HG02642 (cell line): ENCODE measurements around the gene LCE5A.
"Not testable (repeated sequence)": the region's sequence is repeated elsewhere in the genome, so short reads cannot be mapped to it uniquely, and the experiment has no call there.

Experiments
- ATAC-seq: cut with Tn5 transposase; IDR thresholded peaks from one replicate; pipeline ENCODE4 v1.9.1; 2021; ENCODE audit warnings: mild to moderate bottlenecking; ENCODE audit not compliant: unreplicated experiment, poor library complexity

Gene LCE5A

GRCh38 chr1:152515434-152515783 lies 4.8 kb downstream of the LCE5A start:
- no peak for ATAC-seq

DNA sequence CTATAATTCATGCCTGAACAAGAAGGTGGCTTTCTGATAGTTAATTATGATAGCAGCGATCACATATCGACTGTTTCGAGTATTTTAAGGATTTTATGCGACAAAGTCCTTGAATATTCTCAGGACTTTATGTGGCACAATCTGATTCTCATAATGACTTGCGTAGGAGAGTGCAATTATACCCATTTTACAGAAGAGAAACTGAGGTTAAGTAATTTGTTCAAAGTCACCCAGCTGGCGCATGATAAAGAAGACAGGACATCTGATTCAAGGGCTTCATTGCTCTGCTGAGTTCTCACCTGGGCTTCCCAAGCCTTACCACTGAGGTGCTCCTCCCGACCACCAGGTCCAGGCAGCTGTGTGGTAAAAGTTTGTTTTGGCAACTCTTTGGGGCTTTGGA lies 5.5 kb downstream of the LCE5A start:
- no peak for ATAC-seq

DNA sequence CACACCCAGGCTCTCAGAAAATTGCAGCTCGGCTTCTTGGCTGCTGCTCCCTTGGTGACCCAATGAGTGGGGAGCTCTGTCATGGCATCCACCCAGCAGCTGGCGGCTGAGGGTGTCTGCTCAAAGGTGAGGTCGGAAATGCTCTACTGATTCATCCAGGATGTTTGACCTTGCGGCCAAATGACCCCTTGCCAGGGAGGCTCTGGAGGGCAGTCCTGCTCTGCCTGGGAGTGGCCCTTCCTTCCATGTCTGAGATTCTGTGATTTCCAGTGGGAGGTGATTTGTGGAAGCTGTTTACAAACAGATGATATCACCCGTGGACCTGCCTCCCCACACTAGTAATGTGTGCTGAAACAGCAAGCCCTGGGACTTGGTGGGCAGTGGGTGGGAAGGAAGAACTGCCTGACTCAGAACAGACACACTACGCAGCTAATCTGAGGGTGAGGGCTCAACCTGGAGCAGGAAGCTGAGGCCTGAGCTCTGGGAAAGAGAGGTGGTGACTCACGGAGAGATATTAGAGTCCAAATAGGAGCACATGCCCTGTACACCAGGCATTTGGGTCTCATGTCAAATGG lies 6.7 kb downstream of the LCE5A start:
- no peak for ATAC-seq

- ATAC-seq: no peak
Measured at GRCh38 chr1:152519851-152520250, 9.2 kb downstream of the LCE5A start.

DNA sequence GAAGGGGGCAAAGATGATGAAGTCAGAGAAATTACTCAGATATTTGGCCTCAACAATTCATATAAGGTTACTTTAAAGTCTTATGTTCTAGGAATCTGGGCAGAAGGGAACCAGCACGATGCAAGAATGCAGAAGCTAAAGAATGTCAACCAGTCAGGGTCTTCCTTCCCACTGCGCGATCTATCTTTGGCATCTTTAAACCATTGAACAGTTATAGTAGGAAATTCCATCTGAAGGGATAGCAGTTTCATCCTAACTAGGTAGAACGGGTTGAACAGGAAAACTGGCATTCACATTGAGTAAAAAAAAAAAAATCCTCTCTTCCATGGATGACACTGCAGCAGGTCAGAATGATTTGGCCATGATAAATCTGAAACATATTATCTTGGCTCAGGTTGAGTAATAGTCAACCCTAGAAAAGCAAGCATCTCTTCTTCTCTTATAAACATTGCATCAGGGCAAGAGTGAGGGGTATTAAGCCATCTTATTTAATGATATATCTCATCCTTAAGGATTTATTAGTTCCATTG lies 10.0 kb downstream of the LCE5A start:
- no peak for ATAC-seq

GRCh38 chr1:152525080-152525641 lies 14.6 kb downstream of the LCE5A start:
- no peak for ATAC-seq

DNA sequence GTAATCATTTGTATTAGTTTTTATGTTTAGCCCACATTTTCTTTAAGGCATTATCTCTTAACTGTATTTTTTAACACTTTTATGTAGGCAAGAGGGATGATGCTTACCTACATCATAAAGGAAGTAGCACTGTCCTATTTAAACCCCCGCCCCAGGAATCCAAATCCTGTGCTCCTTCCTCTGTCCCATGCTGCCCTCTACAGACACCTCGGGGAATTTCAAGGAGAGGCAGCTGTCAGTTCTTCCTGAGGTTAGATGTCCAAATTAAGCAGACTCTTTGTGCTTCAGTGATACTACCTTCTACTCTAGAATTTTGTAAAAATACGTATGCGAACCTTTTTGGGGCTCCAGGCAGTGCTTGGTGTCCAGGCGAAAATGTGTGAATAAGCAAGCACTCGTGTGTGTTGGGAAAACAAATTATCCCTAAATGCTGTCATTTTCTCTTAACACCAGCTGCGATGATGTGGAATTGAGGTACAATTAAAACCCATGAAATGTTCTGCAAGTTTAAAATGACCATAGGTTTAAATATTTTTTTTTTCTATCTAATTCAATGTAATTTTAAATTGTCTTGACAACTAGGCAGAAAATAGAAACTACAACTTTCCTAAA lies 22.8 kb downstream of the LCE5A start:
- ATAC-seq: no peak

GRCh38 chr1:152535774-152536173 lies 25.2 kb downstream of the LCE5A start:
- no peak for ATAC-seq

GRCh38 chr1:152537496-152537895 lies 26.9 kb downstream of the LCE5A start:
- no peak for ATAC-seq

DNA sequence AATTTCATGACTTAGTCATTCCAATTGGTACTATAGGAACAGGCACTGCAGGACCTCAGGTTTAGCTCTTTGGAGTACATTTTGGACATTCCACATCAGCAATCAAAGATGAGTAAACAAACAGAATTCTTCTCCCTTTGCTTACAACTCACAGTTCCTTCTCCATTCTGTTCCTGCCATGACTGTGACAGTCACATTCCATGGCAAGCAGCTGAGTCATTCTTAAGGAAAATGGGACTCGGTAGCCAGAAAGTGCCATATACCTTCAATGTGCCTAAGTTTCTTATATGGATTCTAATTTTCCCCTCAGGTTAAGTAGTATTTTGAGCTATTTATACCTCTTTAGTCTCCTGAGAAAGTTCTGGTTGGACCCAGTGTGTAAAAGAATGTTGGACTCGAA lies 29.3 kb downstream of the LCE5A start:
- no peak for ATAC-seq

- ATAC-seq: no peak
Measured at GRCh38 chr1:152543820-152544219, 33.2 kb downstream of the LCE5A start.

DNA sequence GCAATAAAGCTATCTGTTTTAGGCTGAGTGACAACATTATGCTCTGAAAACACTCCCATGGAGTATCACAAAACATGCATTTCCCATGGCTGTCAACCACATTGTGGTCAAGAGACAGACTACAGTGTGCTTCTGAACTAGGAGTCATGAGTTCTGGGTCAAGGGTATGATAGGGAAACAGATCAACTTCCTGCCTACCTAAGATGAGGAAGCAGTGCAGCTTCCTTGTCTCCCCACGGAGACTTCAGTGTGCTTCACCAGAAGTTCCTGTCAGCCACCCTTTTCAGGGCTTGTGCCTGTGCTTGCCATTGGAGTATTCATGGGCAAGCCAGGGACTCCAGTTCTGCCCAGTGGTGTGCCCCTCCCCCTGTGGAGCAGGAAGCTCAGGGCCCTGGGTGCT lies 36.1 kb downstream of the LCE5A start:
- no peak for ATAC-seq

DNA sequence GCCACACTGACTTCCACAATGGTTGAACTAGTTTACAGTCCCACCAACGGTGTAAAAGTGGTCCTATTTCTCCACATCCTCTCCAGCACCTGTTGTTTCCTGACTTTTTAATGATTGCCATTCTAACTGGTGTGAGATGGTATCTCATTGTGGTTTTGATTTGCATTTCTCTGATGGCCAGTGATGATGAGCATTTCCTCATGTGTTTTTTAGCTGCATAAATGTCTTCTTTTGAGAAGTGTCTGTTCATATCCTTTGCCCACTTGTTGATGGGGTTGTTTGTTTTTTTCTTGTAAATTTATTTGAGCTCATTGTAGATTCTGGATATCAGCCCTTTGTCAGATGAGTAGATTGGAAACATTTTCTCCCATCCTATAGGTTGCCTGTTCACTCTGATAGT lies 37.8 kb downstream of the LCE5A start:
- ATAC-seq: not testable (repeated sequence)
